HepG2 (cell line): ENCODE data around the gene GJD3. TPM values are rescaled to one million over a fixed set of nuclear protein-coding genes. Genes with fewer than 3 reads are reported as not detected.

Source experiments
- ATF2 ChIP-seq: sonication (generic); formaldehyde crosslinking; IDR thresholded peaks from 2 replicates; pipeline ENCODE4 v1.4.0; 2020; ENCODE audit warnings: missing genetic modification reagents
- HDAC2 ChIP-seq: sonication (generic); formaldehyde crosslinking; IDR thresholded peaks from 2 replicates; pipeline ENCODE4 v1.4.0; 2020; ENCODE audit warnings: missing genetic modification reagents
- HIVEP1 ChIP-seq: sonication (generic); formaldehyde crosslinking; IDR thresholded peaks from 2 replicates; pipeline ENCODE4 v1.4.0; 2020; ENCODE audit warnings: mild to moderate bottlenecking, missing genetic modification reagents
- MXD4 ChIP-seq: IDR thresholded peaks from 2 replicates; pipeline ENCODE4 v1.6.1; 2016; ENCODE audit warnings: mild to moderate bottlenecking, missing biosample characterization, missing genetic modification reagents
- PAF1 ChIP-seq: IDR thresholded peaks from 2 replicates; pipeline ENCODE4 v1.6.1; 2016; ENCODE audit warnings: missing genetic modification reagents, missing compliant biosample characterization
- POLR2G ChIP-seq: fragments of 200-400 bp; formaldehyde crosslinking; IDR thresholded peaks from 2 replicates; pipeline ENCODE4 v1.6.1; 2018; ENCODE audit warnings: mild to moderate bottlenecking, low read depth, low read length, moderate library complexity
- RARG ChIP-seq: sonication (generic); formaldehyde crosslinking; IDR thresholded peaks from 2 replicates; pipeline ENCODE4 v1.4.0; 2020; ENCODE audit warnings: low read depth, mild to moderate bottlenecking, missing genetic modification reagents
- TEAD2 ChIP-seq: sonication (generic); formaldehyde crosslinking; IDR thresholded peaks from 2 replicates; pipeline ENCODE4 v1.9.0; 2021; ENCODE audit warnings: missing genetic modification reagents
- TGIF2 ChIP-seq: IDR thresholded peaks from 2 replicates; pipeline ENCODE4 v1.6.1; 2016; ENCODE audit warnings: control low read depth, missing compliant biosample characterization
- ZNF143 ChIP-seq: sonication (generic); formaldehyde crosslinking; IDR thresholded peaks from 2 replicates; pipeline ENCODE4 v1.4.0; 2020; ENCODE audit warnings: missing genetic modification reagents
- ZNF253 ChIP-seq: sonication (generic); formaldehyde crosslinking; IDR thresholded peaks from 2 replicates; pipeline ENCODE4 v1.8.0; 2022; ENCODE audit warnings: mild to moderate bottlenecking, missing genetic modification reagents, borderline replicate concordance
- ZNF318 ChIP-seq: sonication (generic); formaldehyde crosslinking; IDR thresholded peaks from 2 replicates; pipeline ENCODE4 v1.4.0; 2020; ENCODE audit warnings: mild to moderate bottlenecking, missing genetic modification reagents
- ZNF329 ChIP-seq: sonication (generic); formaldehyde crosslinking; IDR thresholded peaks from 2 replicates; pipeline ENCODE4 v1.9.0; 2021; ENCODE audit warnings: low read depth, mild to moderate bottlenecking, missing genetic modification reagents
- ZNF333 ChIP-seq: sonication (generic); formaldehyde crosslinking; IDR thresholded peaks from 2 replicates; pipeline ENCODE4 v1.4.0; 2020; ENCODE audit warnings: mild to moderate bottlenecking, missing genetic modification reagents, borderline replicate concordance
- ZNF382 ChIP-seq: sonication (generic); formaldehyde crosslinking; IDR thresholded peaks from 2 replicates; pipeline ENCODE4 v1.5.0; 2020; ENCODE audit warnings: missing genetic modification reagents, mild to moderate bottlenecking, borderline replicate concordance
- ZNF460 ChIP-seq: sonication (generic); formaldehyde crosslinking; IDR thresholded peaks from 2 replicates; pipeline ENCODE4 v1.5.1; 2020; ENCODE audit warnings: missing genetic modification reagents, mild to moderate bottlenecking, borderline replicate concordance
- ZNF616 ChIP-seq: sonication (generic); formaldehyde crosslinking; IDR thresholded peaks from 2 replicates; pipeline ENCODE4 v1.5.0; 2020; ENCODE audit warnings: low read depth, mild to moderate bottlenecking, missing genetic modification reagents
- ZNF652 ChIP-seq: IDR thresholded peaks from 2 replicates; pipeline ENCODE4 v1.6.1; 2016; ENCODE audit warnings: low read depth, borderline replicate concordance
- polyA plus RNA-seq, 8 experiments: library from polyadenylated mRNA; depleted of rRNA in 3 of 8; stranded (reverse) in 7 of 8; unstranded in 1 of 8; fragments of >200 nt; fragmentation: Illumina TruSeq in 4 of 8; extraction: Trizol in 4 of 8; gene quantifications; 2 replicates each; pipeline versions ENCODE4 v1.2.1 to v1.2.3, GENCODE V29; 2011 to 2016; ENCODE audit warnings: low read depth in 4 of 8, missing spikeins in 1 of 8, mixed read lengths in 1 of 8; ENCODE audit not compliant: insufficient read depth in 1 of 8
- total RNA-seq, 5 experiments: library from RNA; depleted of rRNA; stranded (reverse); fragments of >200 nt; fragmentation: Illumina TruSeq; extraction: Trizol; gene quantifications; 2 replicates each; pipeline ENCODE4 v1.2.3, GENCODE V29; 2016; ENCODE audit warnings: low read depth in 1 of 5
- TF ChIP-seq, protein P1 (sequence below): sonication (generic); formaldehyde crosslinking; IDR thresholded peaks from 2 replicates; pipeline ENCODE4 v1.5.0; 2020; ENCODE audit warnings: mild to moderate bottlenecking, low read depth, missing genetic modification reagents, borderline replicate concordance

GJD3 gene
- total and polyA plus RNA-seq, 2 of the 13 experiments (the other 11 are each of a cell fraction or from before 2014, with no cell fraction given): not detected

DNA sequence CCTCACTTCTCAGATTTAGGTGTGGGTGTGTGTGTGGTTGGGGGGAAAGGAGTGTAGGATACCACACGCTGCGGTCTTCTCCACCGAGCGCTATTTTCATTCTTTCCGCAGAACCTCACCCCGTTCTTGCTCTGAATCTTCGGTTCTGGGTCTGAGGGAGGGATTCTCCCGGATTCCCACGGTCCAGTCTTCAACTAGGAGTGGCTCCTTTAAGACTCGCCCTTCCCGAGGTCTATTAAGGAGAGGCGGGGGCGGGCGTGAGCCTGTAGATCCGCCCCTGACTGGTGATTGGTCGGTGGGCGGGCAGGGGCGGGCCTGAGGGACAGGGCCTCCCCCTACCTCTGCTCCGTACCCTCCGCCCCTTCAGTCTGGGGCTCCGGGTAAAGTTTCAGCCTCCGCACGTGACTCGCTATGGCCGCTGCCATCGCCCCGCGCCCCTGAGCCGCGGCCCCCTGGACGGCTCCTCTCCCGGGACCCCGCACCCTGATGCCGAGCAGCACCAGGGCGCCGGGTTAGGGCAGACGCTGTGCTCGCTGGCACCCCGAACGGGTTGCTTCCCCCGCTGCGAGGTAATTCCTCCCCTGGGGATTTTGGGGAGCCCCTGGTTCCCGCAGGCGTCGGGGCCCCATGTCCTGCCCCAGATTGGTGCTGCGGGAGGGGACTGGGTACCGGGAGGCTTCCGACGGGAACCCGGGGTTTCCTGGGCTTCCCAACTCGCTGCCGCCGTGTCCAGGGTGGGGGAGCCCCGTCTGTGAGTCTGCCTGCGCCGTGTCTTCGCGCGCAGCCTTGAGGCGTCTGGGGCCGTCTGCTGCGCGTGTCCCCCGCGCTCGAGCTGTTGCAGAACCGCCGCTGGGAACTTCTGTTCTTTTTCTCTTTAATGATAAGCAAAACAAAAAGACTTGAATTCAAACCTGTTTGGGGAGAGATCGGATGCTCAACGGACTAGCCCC is 46.4 kb downstream of the GJD3 start (continued):
- TF ChIP-seq ZNF318 (CRISPR knock-in tag) (0 out of 2 replicates have a peak, but pooled peaks have one; percentile 49), MXD4 (CRISPR knock-in tag) (peak; percentile 97), ZNF143 (CRISPR knock-in tag) (no peak), HDAC2 (CRISPR knock-in tag) (peak; percentile 68), ZNF333 (CRISPR knock-in tag) (peak; percentile 50; the same call in 1 of the 2 replicates), POLR2G (peak; percentile 81), ZNF329 (CRISPR knock-in tag) (no peak), ATF2 (CRISPR knock-in tag) (peak; percentile 74; the same call in 1 of the 2 replicates), ZNF652 (CRISPR knock-in tag) (no peak; the same call in 1 of the 2 replicates), ZNF253 (CRISPR knock-in tag) (no peak), ZNF616 (CRISPR knock-in tag) (no peak), RARG (CRISPR knock-in tag) (0 out of 2 replicates have a peak, but pooled peaks have one; percentile 34), ZNF382 (CRISPR knock-in tag) (no peak), TGIF2 (CRISPR knock-in tag) (0 out of 2 replicates have a peak, but pooled peaks have one; percentile 34), ZNF460 (no peak), TEAD2 (no peak), HIVEP1 (CRISPR knock-in tag) (peak; percentile 90), PAF1 (CRISPR knock-in tag) (no peak)
- TF ChIP-seq, protein P1, sequence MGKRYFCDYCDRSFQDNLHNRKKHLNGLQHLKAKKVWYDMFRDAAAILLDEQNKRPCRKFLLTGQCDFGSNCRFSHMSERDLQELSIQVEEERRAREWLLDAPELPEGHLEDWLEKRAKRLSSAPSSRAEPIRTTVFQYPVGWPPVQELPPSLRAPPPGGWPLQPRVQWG (CRISPR knock-in tag): no peak
